ENCODE results near the gene SECISBP2L.

Gene SECISBP2L

GRCh38 chr15:48965972-48966371, 80.3 kb downstream of the SECISBP2L start:
- Histone ChIP-seq H3K27me3 (ENCODE audit: insufficient read depth, low read depth, severe bottlenecking) (no peaks in the 10 kb centered on the region), H3K9me3 (ENCODE audit: severe bottlenecking) (no peaks in the 10 kb centered on the region), H3K36me3 (no peaks in the 10 kb centered on the region), H3K27ac (no peak overlapping the region), H3K4me3 (ENCODE audit: low read depth, low read length) (no peak overlapping the region)
- TF ChIP-seq CTCF (IDR thresholded peaks at IDR 0.05; ENCODE audit: low read depth, low read length) = peak; percentile 61
- DNase-seq = peak; percentile 47

DNA sequence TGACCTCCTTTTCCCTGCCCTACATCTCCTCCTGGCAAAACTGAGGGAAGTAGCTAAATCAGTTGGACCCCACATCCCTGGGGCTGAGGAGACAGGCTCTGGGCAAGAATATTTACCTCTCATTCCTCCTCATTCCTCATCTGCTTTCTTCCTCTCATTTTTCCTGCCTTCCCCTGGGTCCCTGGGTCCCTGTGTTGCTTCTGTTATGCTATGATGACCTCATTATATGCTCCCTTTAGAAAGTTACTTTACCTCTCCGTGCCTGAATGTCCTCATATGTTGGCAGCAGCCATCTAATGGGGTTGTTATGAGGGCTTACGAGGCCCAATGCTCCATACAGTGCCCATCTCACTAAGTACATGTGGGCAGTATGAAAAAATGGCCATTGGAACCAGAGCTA, 81.3 kb downstream of the SECISBP2L start:
- no peak for TF ChIP-seq CTCF (IDR thresholded peaks at IDR 0.05; ENCODE audit: low read depth, low read length)
- no peak for DNase-seq
- no peaks in the 10 kb centered on the region for H3K36me3 ChIP-seq
- H3K27ac ChIP-seq = no peak overlapping the region
- no peaks in the 10 kb centered on the region for H3K9me3 ChIP-seq (ENCODE audit: severe bottlenecking)
- no peak overlapping the region for H3K4me3 ChIP-seq (ENCODE audit: low read depth, low read length)
- no peaks in the 10 kb centered on the region for H3K27me3 ChIP-seq (ENCODE audit: insufficient read depth, low read depth, severe bottlenecking)

DNA sequence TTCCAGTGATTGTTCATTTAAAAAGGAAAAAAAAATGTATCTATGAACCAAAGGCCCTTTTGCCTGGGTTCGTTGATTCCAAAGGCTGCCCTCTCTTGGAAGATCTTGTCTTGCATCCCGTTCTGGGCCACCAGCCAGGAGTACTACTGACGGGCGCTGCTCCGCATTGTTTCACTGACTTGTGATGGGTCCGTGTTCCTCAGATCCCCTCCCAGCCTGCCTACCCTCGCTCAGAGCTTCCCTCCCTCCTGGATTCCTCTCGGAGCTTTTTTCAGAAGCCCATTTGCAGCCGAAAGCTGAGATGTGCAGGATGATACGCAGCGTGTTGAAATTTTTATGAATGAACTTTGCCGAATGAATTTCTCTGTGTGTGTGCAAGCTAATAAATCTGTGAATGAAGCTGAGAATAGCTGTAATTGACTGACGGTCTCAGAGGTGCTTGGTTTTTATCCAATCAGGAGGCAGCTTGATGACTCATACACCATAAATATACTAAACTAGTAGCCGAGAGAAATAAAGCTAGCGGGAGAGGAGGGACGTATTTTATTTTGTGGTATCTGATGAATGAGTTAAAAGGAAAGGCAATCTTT, 82.6 kb downstream of the SECISBP2L start, which contains the start of gene SHC4:
Gene SHC4, minus strand, starts transcription at position 396 of the 590 bp plus-strand sequence. CDS start 904 bp downstream, outside the sequence.
- Histone ChIP-seq H3K9me3 (ENCODE audit: severe bottlenecking) (no peaks in the 10 kb centered on the region), H3K27me3 (ENCODE audit: insufficient read depth, low read depth, severe bottlenecking) (no peaks in the 10 kb centered on the region), H3K27ac (no peak within 1 kb of the TSS), H3K4me3 (ENCODE audit: low read depth, low read length) (no peak within 1 kb of the TSS), H3K36me3 (no peaks in the 10 kb centered on the region)
- DNase-seq = no peak
- TF ChIP-seq CTCF (IDR thresholded peaks at IDR 0.05; ENCODE audit: low read depth, low read length) = no peak

DNA sequence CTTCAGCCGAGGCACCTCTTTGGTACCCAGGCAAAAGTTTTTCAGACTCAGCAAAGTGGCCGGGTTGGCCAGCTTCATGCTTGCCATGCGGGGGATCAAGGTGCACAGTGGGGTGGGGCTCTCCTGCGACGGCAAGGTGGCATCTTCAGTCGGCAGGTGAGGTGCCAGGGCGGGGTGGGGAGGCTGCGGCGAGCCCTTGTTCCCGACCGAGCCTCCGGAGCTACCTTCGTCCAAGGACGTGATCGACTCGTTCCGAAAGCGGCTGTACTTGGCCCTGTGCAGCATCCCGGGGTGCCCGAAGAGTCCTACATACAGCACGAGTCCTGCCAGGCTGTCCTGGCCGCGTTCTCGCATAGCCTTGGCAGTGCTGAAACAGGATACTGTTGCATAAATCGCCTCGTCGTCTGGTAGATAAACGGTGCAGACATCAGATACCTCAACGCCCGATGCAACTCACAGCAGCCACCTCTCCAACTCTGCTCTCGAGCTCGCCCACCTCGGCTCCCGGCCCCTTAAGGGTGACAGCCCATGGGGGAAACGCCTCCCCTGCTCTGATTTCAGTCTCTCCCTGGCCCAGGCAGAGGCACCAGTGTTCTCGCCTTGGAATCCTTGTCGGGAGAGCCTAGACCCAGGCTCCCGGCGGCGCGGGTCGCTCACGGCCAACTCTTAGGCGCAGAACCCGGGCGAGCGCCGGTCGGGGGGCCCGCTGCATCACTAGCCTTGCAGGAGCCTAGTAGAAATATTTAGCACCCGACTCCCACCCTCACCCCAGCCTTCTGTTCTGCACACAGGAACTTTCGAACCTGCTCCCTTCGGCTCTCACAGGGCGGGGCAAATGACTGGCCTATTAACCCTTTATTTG, 83.4 kb downstream of the SECISBP2L start:
- Histone ChIP-seq H3K9me3 (ENCODE audit: severe bottlenecking) (no peaks in the 10 kb centered on the region), H3K36me3 (no peaks in the 10 kb centered on the region), H3K27ac (no peak overlapping the region), H3K4me3 (ENCODE audit: low read depth, low read length) (no peak overlapping the region), H3K27me3 (ENCODE audit: insufficient read depth, low read depth, severe bottlenecking) (no peaks in the 10 kb centered on the region)
- DNase-seq = no peak
- TF ChIP-seq CTCF (IDR thresholded peaks at IDR 0.05; ENCODE audit: low read depth, low read length) = no peak

DNA sequence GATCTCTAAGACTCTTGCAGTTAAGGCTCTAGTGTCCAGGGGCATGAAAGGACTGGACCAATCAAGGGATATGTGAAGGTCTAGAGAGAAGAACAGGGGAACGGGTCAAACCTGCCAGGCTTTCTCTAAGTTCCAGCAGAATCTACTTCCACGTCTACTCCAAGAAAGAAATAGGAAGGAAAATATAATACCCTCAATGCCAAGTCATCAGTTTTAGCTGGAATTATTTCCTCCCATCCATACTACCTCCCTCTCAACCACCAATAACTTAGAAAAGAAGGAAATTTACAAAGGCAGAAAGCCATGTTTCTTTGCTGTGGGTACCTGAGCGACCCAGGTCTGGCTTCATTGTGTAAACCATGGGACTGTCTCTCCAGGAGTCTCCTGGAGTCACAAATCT, 90.3 kb downstream of the SECISBP2L start:
- TF ChIP-seq CTCF (IDR thresholded peaks at IDR 0.05; ENCODE audit: low read depth, low read length) = no peak
- no peak overlapping the region for H3K4me3 ChIP-seq (ENCODE audit: low read depth, low read length)
- no peak overlapping the region for H3K27ac ChIP-seq
- DNase-seq = no peak
- H3K27me3 ChIP-seq (ENCODE audit: insufficient read depth, low read depth, severe bottlenecking) = no peaks in the 10 kb centered on the region
- no peaks in the 10 kb centered on the region for H3K36me3 ChIP-seq
- no peaks in the 10 kb centered on the region for H3K9me3 ChIP-seq (ENCODE audit: severe bottlenecking)
